H9 (cell line): ENCODE data around the gene SLC19A1. TPM values are rescaled to one million over a fixed set of nuclear protein-coding genes. Genes with fewer than 3 reads are reported as not detected.

Experiments
- DNase-seq: peaks from one replicate; pipeline ENCODE4 v3.0.0-alpha.2; 2017
- H2AFZ ChIP-seq: one replicate; pipeline ENCODE4 v1.6.1; 2013; ENCODE audit warnings: mild to moderate bottlenecking, low read length, control low read depth, moderate library complexity
- H2AK5ac ChIP-seq: 2 replicates; pipeline ENCODE4 v1.6.1; 2013; ENCODE audit warnings: low read length, control low read depth, mixed read lengths; ENCODE audit not compliant: insufficient read length
- H2BK120ac ChIP-seq: one replicate; pipeline ENCODE4 v1.6.1; 2013; ENCODE audit warnings: low read depth, mild to moderate bottlenecking, low read length, control low read depth, inconsistent platforms; ENCODE audit not compliant: poor library complexity, severe bottlenecking
- H2BK12ac ChIP-seq: 2 replicates; pipeline ENCODE4 v1.6.1; 2013; ENCODE audit warnings: low read length, control low read depth, mixed read lengths, low read depth; ENCODE audit not compliant: insufficient read length
- H2BK15ac ChIP-seq: 2 replicates; pipeline ENCODE4 v1.6.1; 2013; ENCODE audit warnings: low read depth, low read length, control low read depth
- H2BK20ac ChIP-seq: one replicate; pipeline ENCODE4 v1.6.1; 2013; ENCODE audit warnings: low read depth, mild to moderate bottlenecking, low read length, control low read depth, inconsistent platforms; ENCODE audit not compliant: poor library complexity, severe bottlenecking
- H2BK5ac ChIP-seq: 2 replicates; pipeline ENCODE4 v1.6.1; 2013; ENCODE audit warnings: low read length, control low read depth, mixed read lengths; ENCODE audit not compliant: insufficient read length
- H3K14ac ChIP-seq: 2 replicates; pipeline ENCODE4 v1.6.1; 2013; ENCODE audit warnings: low read length, control low read depth; ENCODE audit not compliant: insufficient read depth
- H3K18ac ChIP-seq: 2 replicates; pipeline ENCODE4 v1.6.1; 2013; ENCODE audit warnings: low read depth, mild to moderate bottlenecking, mixed read lengths, low read length, control low read depth; ENCODE audit not compliant: insufficient read length
- H3K23ac ChIP-seq: 2 replicates; pipeline ENCODE4 v1.6.1; 2013; ENCODE audit warnings: low read length, control low read depth, mixed read lengths, low read depth; ENCODE audit not compliant: insufficient read length
- H3K23me2 ChIP-seq: 2 replicates; pipeline ENCODE4 v1.6.1; 2013; ENCODE audit warnings: low read depth, mild to moderate bottlenecking, mixed read lengths, low read length, control low read depth; ENCODE audit not compliant: insufficient read length, poor library complexity, severe bottlenecking
- H3K27ac ChIP-seq: 2 replicates; pipeline ENCODE4 v1.5.1; 2013; ENCODE audit warnings: low read length, control low read depth, mixed read lengths, low read depth; ENCODE audit not compliant: insufficient read length
- H3K27me3 ChIP-seq: 2 replicates; pipeline ENCODE4 v1.6.1; 2013; ENCODE audit warnings: low read length, control low read depth, inconsistent platforms; ENCODE audit not compliant: insufficient read depth
- H3K4ac ChIP-seq: 2 replicates; pipeline ENCODE4 v1.6.1; 2013; ENCODE audit warnings: low read depth, mild to moderate bottlenecking, control low read depth, inconsistent platforms, low read length, moderate library complexity
- H3K4me1 ChIP-seq: 2 replicates; pipeline ENCODE4 v1.6.1; 2013; ENCODE audit warnings: low read length, control low read depth, inconsistent platforms; ENCODE audit not compliant: insufficient read depth
- H3K4me2 ChIP-seq: 2 replicates; pipeline ENCODE4 v1.6.1; 2013; ENCODE audit warnings: low read length, control low read depth, mixed read lengths; ENCODE audit not compliant: insufficient read length, insufficient read depth
- H3K56ac ChIP-seq: 2 replicates; pipeline ENCODE4 v1.6.1; 2013; ENCODE audit warnings: low read depth, mild to moderate bottlenecking, mixed read lengths, low read length, control low read depth; ENCODE audit not compliant: insufficient read length
- H3K79me1 ChIP-seq: 2 replicates; pipeline ENCODE4 v1.6.1; 2013; ENCODE audit warnings: low read depth, mild to moderate bottlenecking, moderate library complexity, low read length, control low read depth, inconsistent platforms; ENCODE audit not compliant: insufficient read depth, poor library complexity, severe bottlenecking
- H3K79me2 ChIP-seq: 2 replicates; pipeline ENCODE4 v1.6.1; 2013; ENCODE audit warnings: low read length, control low read depth, inconsistent platforms; ENCODE audit not compliant: insufficient read depth
- H3K9ac ChIP-seq: 2 replicates; pipeline ENCODE4 v1.6.1; 2013; ENCODE audit warnings: low read length, control low read depth, mixed read lengths; ENCODE audit not compliant: insufficient read length; ENCODE audit errors: extremely low read depth
- H3K9me3 ChIP-seq: one replicate; pipeline ENCODE4 v1.6.1; 2013; ENCODE audit warnings: low read depth, low read length, inconsistent platforms; ENCODE audit not compliant: control insufficient read depth
- H3T11ph ChIP-seq: one replicate; pipeline ENCODE4 v1.6.1; 2013; ENCODE audit warnings: mild to moderate bottlenecking, low read length, control low read depth, inconsistent platforms
- H4K20me1 ChIP-seq: one replicate; pipeline ENCODE4 v1.6.1; 2013; ENCODE audit not compliant: control insufficient read depth, insufficient read length, insufficient read depth
- H4K5ac ChIP-seq: 2 replicates; pipeline ENCODE4 v1.6.1; 2013; ENCODE audit warnings: low read depth, mild to moderate bottlenecking, mixed read lengths, low read length, control low read depth; ENCODE audit not compliant: insufficient read length
- H4K8ac ChIP-seq: replicated peaks from 2 replicates; pipeline ENCODE4 v1.6.1; 2013; ENCODE audit warnings: low read length, control low read depth, mixed read lengths, low read depth; ENCODE audit not compliant: insufficient read length
- H4K91ac ChIP-seq: 2 replicates; pipeline ENCODE4 v1.6.1; 2013; ENCODE audit warnings: low read depth, mild to moderate bottlenecking, moderate library complexity, mixed read lengths, low read length, control low read depth; ENCODE audit not compliant: insufficient read length
- H3K27ac Mint-ChIP-seq, 3 experiments: 2 replicates in 2 of 3; 3 replicates in 1 of 3; pipeline ENCODE4 v1.8.0; 2020 to 2021; ENCODE audit warnings: mixed read lengths in 3 of 3, mild to moderate bottlenecking in 1 of 3, moderate library complexity in 1 of 3
- H3K27me3 Mint-ChIP-seq: 2 replicates; pipeline ENCODE4 v1.8.0; 2021; ENCODE audit warnings: low read depth, mild to moderate bottlenecking, moderate library complexity, mixed read lengths
- H3K36me3 Mint-ChIP-seq, 3 experiments: 2 replicates in 2 of 3; 3 replicates in 1 of 3; pipeline ENCODE4 v1.8.0; 2020 to 2021; ENCODE audit warnings: low read depth in 3 of 3, mixed read lengths in 3 of 3; ENCODE audit not compliant: insufficient read depth in 1 of 3
- H3K4me1 Mint-ChIP-seq, 2 experiments: 2 replicates each; pipeline ENCODE4 v1.8.0; 2020; ENCODE audit warnings: mixed read lengths in 2 of 2
- H3K4me3 Mint-ChIP-seq, 2 experiments: 2 replicates in 1 of 2; 3 replicates in 1 of 2; pipeline ENCODE4 v1.8.0; 2020 to 2021; ENCODE audit warnings: mild to moderate bottlenecking in 2 of 2, mixed read lengths in 2 of 2, moderate library complexity in 1 of 2
- H3K9me3 Mint-ChIP-seq, 2 experiments: 2 replicates in 1 of 2; 3 replicates in 1 of 2; pipeline ENCODE4 v1.8.0; 2020; ENCODE audit warnings: mild to moderate bottlenecking in 2 of 2, mixed read lengths in 2 of 2, moderate library complexity in 1 of 2
- CTCF ChIP-seq: fragments of 200-600 bp; sonication (generic); conservative IDR thresholded peaks from 3 replicates; pipeline ENCODE4 v1.8.0; 2021; ENCODE audit warnings: antibody characterized with exemption, mild to moderate bottlenecking
- WGBS: extraction: QIAGEN DNeasy Blood & Tissue Kit; methylation state at CpG from one replicate; pipeline ENCODE4 v1.1.7; 2013; ENCODE audit warnings: missing lambda C conversion rate, low lambda C conversion rate, mixed read lengths; ENCODE audit not compliant: insufficient read length; ENCODE audit errors: extremely low coverage; 5-methylcytosine and 5-hydroxymethylcytosine counted together
- total RNA-seq: library from RNA; stranded (reverse); gene quantifications from 2 replicates; pipeline ENCODE4 v1.2.1, GENCODE V29; 2021

The SLC19A1 gene
- total RNA-seq, 1 experiment from 2014 or later, result 32.4 TPM

GRCh38 chr21:45516071-45516670 is 26.1 kb downstream of the SLC19A1 start:
- Histone ChIP-seq H2AFZ (no peak overlapping the region), H2BK5ac (no peak overlapping the region)
- H3K36me3 Mint-ChIP-seq, result peaks cover 35 to 62% (median 61%) of the 10 kb centered on the region in 3 experiments

More at GRCh38 chr21:45516071-45516670, 26.1 kb downstream of the SLC19A1 start:
- Histone ChIP-seq H3K23ac (no peak overlapping the region), H2AK5ac (no peak overlapping the region), H3K79me2 (no peaks in the 10 kb centered on the region), H2BK12ac (no peak overlapping the region), H2BK15ac (no peak overlapping the region), H3K4ac (no peak overlapping the region), H4K91ac (no peak overlapping the region), H3K27me3 (no peaks in the 10 kb centered on the region), H3K14ac (no peak overlapping the region), H3K18ac (no peak overlapping the region), H3K27ac (no peak overlapping the region), H3K9ac (no peak overlapping the region), H3K9me3 (peaks cover 3% of the 10 kb centered on the region), H3K56ac (no peak overlapping the region), H2BK120ac (no peak overlapping the region), H3K4me1 (no peaks in the 10 kb centered on the region), H4K8ac (no peak overlapping the region), H3T11ph (no peak overlapping the region), H2BK20ac (no peak overlapping the region), H4K20me1 (no peaks in the 10 kb centered on the region), H3K4me2 (no peak overlapping the region), H4K5ac (no peak overlapping the region), H3K23me2 (no peaks in the 10 kb centered on the region), H3K79me1 (no peaks in the 10 kb centered on the region)
- H3K9me3 Mint-ChIP-seq, result peaks cover 35% of the 10 kb centered on the region in 2 experiments
- WGBS, result no CpG with 5 or more reads among the region's 21 CpGs
- H3K27me3 Mint-ChIP-seq, result peaks cover 8% of the 10 kb centered on the region
- H3K4me3 Mint-ChIP-seq, result no peak overlapping the region
- no peak for TF ChIP-seq CTCF
- no peak for DNase-seq
- H3K27ac Mint-ChIP-seq, result peak overlapping the region in 1 of 3 experiments; percentile 83; a peak in 1 of 7 replicates
- H3K4me1 Mint-ChIP-seq, result no peaks in the 10 kb centered on the region
